OCI-LY1 (cell line): Measurements from ENCODE around the gene NOL11.
"Not testable (repeated sequence)": the region's sequence is repeated elsewhere in the genome, so short reads cannot be mapped to it uniquely, and the experiment has no call there.

Experiments used
- H2AFZ ChIP-seq: fragments of 200-600 bp; sonication (generic), shearing (Covaris generic); 2 replicates; pipeline ENCODE4 v1.6.0; 2014; ENCODE audit warnings: antibody characterized with exemption, mild to moderate bottlenecking, low read length
- H3F3A ChIP-seq: fragments of 200-600 bp; sonication (generic), shearing (Covaris generic); 2 replicates; pipeline ENCODE4 v1.6.0; 2014; ENCODE audit warnings: mild to moderate bottlenecking, antibody characterized with exemption, low read length, moderate library complexity; ENCODE audit not compliant: insufficient read depth
- H3K27ac ChIP-seq: fragments of 200-600 bp; sonication (generic); 2 replicates; pipeline ENCODE4 v1.5.1; 2014; ENCODE audit warnings: low read length, mixed run types, mild to moderate bottlenecking, low read depth; ENCODE audit not compliant: poor library complexity, severe bottlenecking
- H3K27me3 ChIP-seq: fragments of 200-600 bp; sonication (generic); 2 replicates; pipeline ENCODE4 v1.6.0; 2014; ENCODE audit warnings: antibody characterized with exemption, mild to moderate bottlenecking, low read length, moderate library complexity; ENCODE audit not compliant: insufficient read depth
- H3K36me3 ChIP-seq: fragments of 200-600 bp; sonication (generic); 2 replicates; pipeline ENCODE4 v1.6.1; 2014; ENCODE audit warnings: mild to moderate bottlenecking, antibody characterized with exemption, low read length, moderate library complexity, mixed read lengths; ENCODE audit not compliant: insufficient read depth
- H3K4me1 ChIP-seq: fragments of 200-600 bp; sonication (generic); 2 replicates; pipeline ENCODE4 v1.5.1; 2014; ENCODE audit warnings: mild to moderate bottlenecking, low read length, moderate library complexity; ENCODE audit not compliant: insufficient read depth, severe bottlenecking
- H3K4me2 ChIP-seq: fragments of 200-600 bp; sonication (generic), shearing (Covaris generic); 2 replicates; pipeline ENCODE4 v1.6.1; 2014; ENCODE audit warnings: low read length
- H3K4me3 ChIP-seq: fragments of 200-600 bp; sonication (generic); 2 replicates; pipeline ENCODE4 v1.5.1; 2014; ENCODE audit warnings: low read length, low read depth, mild to moderate bottlenecking, mixed read lengths; ENCODE audit not compliant: poor library complexity, severe bottlenecking
- H3K79me2 ChIP-seq: fragments of 200-600 bp; shearing (Covaris generic); 2 replicates; pipeline ENCODE4 v1.6.1; 2016; ENCODE audit warnings: mixed run types, low read length, mixed read lengths; ENCODE audit not compliant: insufficient read depth
- H3K9ac ChIP-seq: fragments of 200-600 bp; sonication (generic), shearing (Covaris generic); 2 replicates; pipeline ENCODE4 v1.6.1; 2014; ENCODE audit warnings: mild to moderate bottlenecking, low read length, mixed read lengths
- H3K9me2 ChIP-seq: fragments of 200-600 bp; sonication (generic), shearing (Covaris generic); 2 replicates; pipeline ENCODE4 v1.6.1; 2014; ENCODE audit warnings: low read depth, mild to moderate bottlenecking, low read length, mixed read lengths
- H3K9me3 ChIP-seq: fragments of 200-600 bp; shearing (Covaris generic); 2 replicates; pipeline ENCODE4 v1.6.1; 2014; ENCODE audit warnings: low read length, mixed read lengths
- H4K20me1 ChIP-seq: fragments of 200-600 bp; sonication (generic), shearing (Covaris generic); 2 replicates; pipeline ENCODE4 v1.6.0; 2016; ENCODE audit warnings: mild to moderate bottlenecking, low read length; ENCODE audit not compliant: insufficient read depth
- EZH2 ChIP-seq: fragments of 200-600 bp; sonication (generic), shearing (Covaris generic); IDR thresholded peaks from 2 replicates; pipeline ENCODE4 v1.8.0; 2017; ENCODE audit warnings: borderline replicate concordance, mixed run types, mild to moderate bottlenecking, antibody characterized with exemption, low read length, moderate library complexity, mixed read lengths
- TF ChIP-seq, protein P1 (sequence below): fragments of 200-600 bp; sonication (generic), shearing (Covaris generic); IDR thresholded peaks from 2 replicates; pipeline ENCODE4 v1.5.1; 2017; ENCODE audit warnings: mild to moderate bottlenecking, antibody characterized with exemption, low read length, moderate library complexity, mixed read lengths

Gene NOL11

DNA sequence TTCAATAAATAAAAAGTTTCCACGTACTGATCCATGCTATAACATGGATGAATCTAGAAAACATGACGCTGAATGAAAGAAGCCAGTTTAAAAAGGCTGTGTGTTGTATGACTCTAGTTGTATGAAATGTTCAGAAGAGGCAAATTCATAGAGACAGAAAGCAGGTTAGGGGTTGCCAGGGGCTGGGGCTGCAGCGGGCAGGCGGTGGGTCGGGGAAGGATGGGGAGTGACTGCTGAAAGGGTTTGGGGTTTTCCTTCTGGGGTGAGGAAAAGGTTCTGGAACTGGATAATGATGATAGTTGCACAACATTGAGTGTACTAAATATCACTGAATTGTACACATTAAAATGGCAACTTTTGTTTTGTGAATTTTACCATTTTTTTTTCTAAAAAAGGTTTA, 36.3 kb downstream of the NOL11 start:
- TF ChIP-seq, protein P1, sequence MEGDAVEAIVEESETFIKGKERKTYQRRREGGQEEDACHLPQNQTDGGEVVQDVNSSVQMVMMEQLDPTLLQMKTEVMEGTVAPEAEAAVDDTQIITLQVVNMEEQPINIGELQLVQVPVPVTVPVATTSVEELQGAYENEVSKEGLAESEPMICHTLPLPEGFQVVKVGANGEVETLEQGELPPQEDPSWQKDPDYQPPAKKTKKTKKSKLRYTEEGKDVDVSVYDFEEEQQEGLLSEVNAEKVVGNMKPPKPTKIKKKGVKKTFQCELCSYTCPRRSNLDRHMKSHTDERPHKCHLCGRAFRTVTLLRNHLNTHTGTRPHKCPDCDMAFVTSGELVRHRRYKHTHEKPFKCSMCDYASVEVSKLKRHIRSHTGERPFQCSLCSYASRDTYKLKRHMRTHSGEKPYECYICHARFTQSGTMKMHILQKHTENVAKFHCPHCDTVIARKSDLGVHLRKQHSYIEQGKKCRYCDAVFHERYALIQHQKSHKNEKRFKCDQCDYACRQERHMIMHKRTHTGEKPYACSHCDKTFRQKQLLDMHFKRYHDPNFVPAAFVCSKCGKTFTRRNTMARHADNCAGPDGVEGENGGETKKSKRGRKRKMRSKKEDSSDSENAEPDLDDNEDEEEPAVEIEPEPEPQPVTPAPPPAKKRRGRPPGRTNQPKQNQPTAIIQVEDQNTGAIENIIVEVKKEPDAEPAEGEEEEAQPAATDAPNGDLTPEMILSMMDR: no peak
- TF ChIP-seq EZH2: no peak
- H3K9ac ChIP-seq: no peak overlapping the region
- no peaks in the 10 kb centered on the region for H3K79me2 ChIP-seq
- no peak overlapping the region for H2AFZ ChIP-seq
- H3K4me2 ChIP-seq: no peak overlapping the region
- no peaks in the 10 kb centered on the region for H3F3A ChIP-seq
- H3K9me3 ChIP-seq: peaks cover 8% of the 10 kb centered on the region
- no peak overlapping the region for H3K27ac ChIP-seq
- H4K20me1 ChIP-seq: no peaks in the 10 kb centered on the region
- H3K4me1 ChIP-seq: no peaks in the 10 kb centered on the region
- no peaks in the 10 kb centered on the region for H3K27me3 ChIP-seq
- H3K4me3 ChIP-seq: no peak overlapping the region
- H3K9me2 ChIP-seq: no peaks in the 10 kb centered on the region
- H3K36me3 ChIP-seq: peaks cover 26% of the 10 kb centered on the region

GRCh38 chr17:67754686-67755085, 37.0 kb downstream of the NOL11 start:
- not testable (repeated sequence) for H4K20me1 ChIP-seq, H3K4me2 ChIP-seq, H3K79me2 ChIP-seq, H3K9me3 ChIP-seq, H3K27ac ChIP-seq, H3K27me3 ChIP-seq, H2AFZ ChIP-seq, H3F3A ChIP-seq, H3K9ac ChIP-seq, H3K4me1 ChIP-seq, H3K4me3 ChIP-seq, H3K9me2 ChIP-seq
- H3K36me3 ChIP-seq: peaks cover 19% of the 10 kb centered on the region

DNA sequence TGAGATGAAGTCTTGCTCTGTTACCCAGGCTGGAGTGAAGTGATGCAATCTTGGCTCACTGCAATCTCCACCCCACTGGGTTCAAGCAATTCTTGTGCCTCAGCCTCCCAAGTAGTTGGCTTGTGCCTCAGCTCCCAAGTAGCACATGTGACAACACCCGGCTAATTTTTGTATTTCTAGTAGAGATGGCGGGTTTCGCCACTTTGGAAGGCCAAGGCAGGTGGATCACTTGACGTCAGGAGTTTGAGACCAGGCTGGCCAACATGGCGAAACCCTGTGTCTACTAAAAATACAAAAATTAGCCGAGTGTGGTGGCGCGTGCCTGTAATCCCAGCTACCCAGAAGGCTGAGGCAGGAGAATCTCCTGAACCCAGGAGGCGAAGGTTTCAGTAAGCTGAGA, 39.0 kb downstream of the NOL11 start:
- not testable (repeated sequence) for H3K36me3 ChIP-seq, H3K4me1 ChIP-seq, H3K4me2 ChIP-seq, H3F3A ChIP-seq, H3K9ac ChIP-seq, H3K9me3 ChIP-seq, H3K79me2 ChIP-seq, H4K20me1 ChIP-seq, H2AFZ ChIP-seq, H3K27ac ChIP-seq, H3K4me3 ChIP-seq, H3K27me3 ChIP-seq, H3K9me2 ChIP-seq

- Histone ChIP-seq H3K4me2 (no peak overlapping the region), H3F3A (no peaks in the 10 kb centered on the region), H2AFZ (no peak overlapping the region), H3K9me2 (no peaks in the 10 kb centered on the region), H3K4me3 (no peak overlapping the region), H3K9me3 (no peaks in the 10 kb centered on the region), H3K4me1 (peaks cover 9% of the 10 kb centered on the region), H3K27me3 (no peaks in the 10 kb centered on the region), H3K27ac (no peak overlapping the region), H3K9ac (no peak overlapping the region), H3K36me3 (no peaks in the 10 kb centered on the region), H4K20me1 (no peaks in the 10 kb centered on the region), H3K79me2 (no peaks in the 10 kb centered on the region)
- TF ChIP-seq, protein P1: no peak
- TF ChIP-seq EZH2: no peak
Observed at GRCh38 chr17:67759355-67760171, 41.8 kb downstream of the NOL11 start.
